Bronchial epithelial cell (primary cell): ENCODE measurements around the gene ETV3. TPM values are rescaled to one million over a fixed set of nuclear protein-coding genes. Genes with fewer than 3 reads are reported as not detected.

Experiments used
- DNase-seq: peaks from one replicate; pipeline ENCODE4 v3.0.0-alpha.2; 2010; ENCODE audit warnings: low read depth
- FAIRE-seq: peaks from 2 replicates; lab custom pipeline; 2011; peaks lifted over from hg19 to GRCh38; lab: Jason Lieb, UNC
- H3K27me3 ChIP-seq: 2 replicates; pipeline ENCODE4 v1.5.1; 2011; ENCODE audit warnings: low read length; ENCODE audit not compliant: control insufficient read depth, insufficient read depth
- H3K36me3 ChIP-seq: 2 replicates; pipeline ENCODE4 v1.5.1; 2011; ENCODE audit warnings: low read length; ENCODE audit not compliant: control insufficient read depth, insufficient read depth
- H3K4me3 ChIP-seq: 2 replicates; pipeline ENCODE4 v1.5.1; 2011; ENCODE audit warnings: mild to moderate bottlenecking, low read depth, low read length, control low read depth
- total RNA-seq: library from RNA; depleted of rRNA; stranded (reverse); fragments of >200 nt; gene quantifications from 2 replicates; pipeline ENCODE4 v1.2.1, GENCODE V29; 2014
- TF ChIP-seq, protein P1 (sequence below): IDR thresholded peaks from 2 replicates; pipeline ENCODE4 v1.5.1; 2011; ENCODE audit warnings: mild to moderate bottlenecking, moderate library complexity, low read length, control low read depth, inconsistent platforms; ENCODE audit not compliant: insufficient read depth, severe bottlenecking

ETV3 gene
- total RNA-seq, 1 donor from 2014 or later: 17.1 TPM

DNA sequence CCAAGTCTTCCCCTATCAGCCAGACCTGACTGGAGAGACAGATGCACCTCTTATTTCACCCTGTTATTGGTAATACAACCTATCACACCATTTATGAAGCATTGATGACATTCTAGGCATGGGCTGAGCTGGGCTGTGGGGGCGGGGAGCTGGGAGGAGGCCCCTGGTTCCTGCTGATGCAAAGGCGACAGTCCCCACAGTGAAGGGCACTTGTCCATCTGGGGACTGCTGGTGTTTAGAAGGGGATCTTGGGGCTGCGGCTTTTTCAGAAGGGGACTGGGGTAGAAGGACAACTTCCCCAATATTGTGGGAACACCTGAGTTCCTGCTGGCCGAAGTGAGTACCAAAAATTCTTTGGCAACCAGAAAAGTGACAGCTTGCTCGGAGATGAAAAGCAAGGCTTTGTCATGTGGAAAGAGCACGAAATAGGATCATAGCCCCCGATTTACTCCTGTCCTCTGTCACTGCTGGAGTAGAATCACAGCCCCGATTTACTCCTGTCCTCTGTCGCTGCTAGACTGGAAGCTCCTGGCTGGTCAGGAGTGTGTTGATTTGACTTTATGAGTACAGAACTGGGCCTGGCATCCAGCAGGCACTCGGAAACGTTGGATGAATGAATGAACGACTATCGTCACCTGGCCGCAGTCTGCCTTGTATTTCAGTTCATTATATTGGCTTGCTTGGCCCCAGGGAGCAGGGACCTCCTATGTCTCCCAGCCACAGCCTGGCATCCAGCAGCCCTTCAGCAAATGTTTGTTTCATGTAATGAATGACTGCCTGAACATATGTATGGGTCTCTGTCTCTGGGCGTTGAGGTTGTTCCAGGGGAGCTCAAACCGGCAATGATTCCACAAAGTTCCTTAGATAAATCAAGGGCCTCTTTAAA, 22.1 kb downstream of the ETV3 start:
- Histone ChIP-seq H3K4me3 (no peak overlapping the region), H3K27me3 (peaks cover 8% of the 10 kb centered on the region), H3K36me3 (no peaks in the 10 kb centered on the region)
- FAIRE-seq (no peak), DNase-seq (no peak)
- TF ChIP-seq, protein P1, sequence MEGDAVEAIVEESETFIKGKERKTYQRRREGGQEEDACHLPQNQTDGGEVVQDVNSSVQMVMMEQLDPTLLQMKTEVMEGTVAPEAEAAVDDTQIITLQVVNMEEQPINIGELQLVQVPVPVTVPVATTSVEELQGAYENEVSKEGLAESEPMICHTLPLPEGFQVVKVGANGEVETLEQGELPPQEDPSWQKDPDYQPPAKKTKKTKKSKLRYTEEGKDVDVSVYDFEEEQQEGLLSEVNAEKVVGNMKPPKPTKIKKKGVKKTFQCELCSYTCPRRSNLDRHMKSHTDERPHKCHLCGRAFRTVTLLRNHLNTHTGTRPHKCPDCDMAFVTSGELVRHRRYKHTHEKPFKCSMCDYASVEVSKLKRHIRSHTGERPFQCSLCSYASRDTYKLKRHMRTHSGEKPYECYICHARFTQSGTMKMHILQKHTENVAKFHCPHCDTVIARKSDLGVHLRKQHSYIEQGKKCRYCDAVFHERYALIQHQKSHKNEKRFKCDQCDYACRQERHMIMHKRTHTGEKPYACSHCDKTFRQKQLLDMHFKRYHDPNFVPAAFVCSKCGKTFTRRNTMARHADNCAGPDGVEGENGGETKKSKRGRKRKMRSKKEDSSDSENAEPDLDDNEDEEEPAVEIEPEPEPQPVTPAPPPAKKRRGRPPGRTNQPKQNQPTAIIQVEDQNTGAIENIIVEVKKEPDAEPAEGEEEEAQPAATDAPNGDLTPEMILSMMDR: no peak

DNA sequence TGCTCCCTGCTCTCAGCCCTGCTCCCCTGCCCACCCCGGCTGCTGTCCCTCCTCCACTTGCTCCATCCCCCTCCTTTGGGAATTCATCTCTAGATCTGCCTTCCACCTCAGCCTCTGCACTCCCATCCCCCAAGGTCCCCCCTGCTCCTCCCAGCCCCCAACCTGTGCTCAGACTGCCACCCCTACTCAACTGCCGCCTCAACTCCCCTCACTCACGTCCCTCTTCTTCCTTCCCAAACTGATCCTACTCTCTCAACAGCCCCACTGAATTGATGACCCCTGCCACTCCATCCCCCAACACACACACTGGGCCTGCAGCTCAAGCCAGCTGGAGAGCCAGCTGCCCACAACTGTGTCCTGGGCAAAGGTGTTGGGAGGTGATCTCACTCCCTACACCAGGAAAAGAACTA, 22.8 kb downstream of the ETV3 start:
- FAIRE-seq (no peak), DNase-seq (no peak)
- Histone ChIP-seq H3K27me3 (peaks cover 8% of the 10 kb centered on the region), H3K36me3 (no peaks in the 10 kb centered on the region), H3K4me3 (no peak overlapping the region)
- TF ChIP-seq, protein P1: no peak

DNA sequence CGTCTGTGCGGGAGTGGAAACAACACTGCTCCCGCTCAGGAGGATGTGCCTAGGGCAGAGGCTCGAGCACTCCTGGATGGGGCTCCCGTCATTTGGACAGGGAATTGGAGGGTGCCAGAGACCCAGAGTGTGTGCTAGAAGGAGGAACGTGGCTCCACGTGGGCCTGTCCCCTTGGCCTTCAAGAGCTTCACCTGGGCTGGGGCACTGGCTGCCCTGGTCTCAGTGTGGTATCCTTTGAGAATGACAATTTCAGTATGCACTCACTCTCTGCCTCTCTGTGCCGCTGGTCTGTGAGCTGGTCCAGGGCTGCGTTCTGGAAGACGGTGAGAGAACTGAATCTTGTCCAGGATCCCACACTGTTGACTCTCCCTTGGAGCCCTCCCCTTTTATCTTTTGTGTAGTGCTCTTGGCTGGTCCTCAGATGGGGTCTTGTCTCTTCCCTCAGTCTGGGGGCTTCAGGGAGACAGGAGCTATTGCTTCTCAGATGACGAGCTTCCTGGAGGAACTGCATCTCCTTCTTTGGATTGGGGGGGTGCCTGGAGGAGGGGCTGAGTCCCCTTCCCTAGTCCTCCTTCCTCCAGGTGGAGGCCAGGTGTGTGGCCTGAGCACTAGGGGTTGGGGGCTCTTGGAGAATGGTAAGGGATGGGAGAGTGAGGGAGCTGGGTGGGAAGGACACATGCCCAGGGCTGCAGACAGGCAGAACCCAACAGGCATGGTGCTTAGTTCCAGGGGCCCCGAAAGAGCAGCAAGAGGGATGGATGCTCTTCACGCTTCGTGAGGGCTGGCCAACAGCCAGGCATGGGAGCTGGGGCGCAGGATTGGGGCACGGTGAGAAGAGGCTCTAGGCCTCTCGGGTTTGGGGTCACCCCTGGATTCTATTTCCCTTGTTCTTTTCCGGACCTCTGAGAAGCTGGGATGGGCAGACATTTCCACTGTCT, 23.7 kb downstream of the ETV3 start:
- TF ChIP-seq, protein P1: no peak
- Histone ChIP-seq H3K36me3 (no peaks in the 10 kb centered on the region), H3K27me3 (peaks cover 8% of the 10 kb centered on the region), H3K4me3 (no peak overlapping the region)
- DNase-seq: no peak
- FAIRE-seq: no peak

DNA sequence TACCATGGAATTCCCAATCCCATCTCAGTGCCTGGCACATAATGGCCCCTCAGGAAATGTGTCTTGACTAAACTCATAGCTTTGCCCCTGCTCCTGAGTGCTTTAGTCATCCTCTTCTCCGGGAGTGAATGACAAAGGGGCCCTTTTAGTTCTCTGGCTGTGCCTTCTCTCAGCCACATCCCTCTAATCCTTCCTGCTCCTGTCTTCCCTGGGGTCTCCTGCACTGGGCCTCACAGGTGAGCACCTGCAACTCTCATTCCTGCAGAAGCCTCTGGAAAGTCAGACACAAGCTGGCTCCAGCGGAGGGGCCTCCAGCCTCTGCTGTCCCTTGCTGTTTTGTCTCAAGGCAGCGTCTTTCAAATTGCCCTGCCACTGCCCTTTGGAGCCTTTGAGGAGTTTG, 24.6 kb downstream of the ETV3 start:
- peaks cover 10% of the 10 kb centered on the region for H3K27me3 ChIP-seq
- DNase-seq (no peak), FAIRE-seq (no peak)
- H3K36me3 ChIP-seq: no peaks in the 10 kb centered on the region
- no peak overlapping the region for H3K4me3 ChIP-seq
- TF ChIP-seq, protein P1: no peak

DNA sequence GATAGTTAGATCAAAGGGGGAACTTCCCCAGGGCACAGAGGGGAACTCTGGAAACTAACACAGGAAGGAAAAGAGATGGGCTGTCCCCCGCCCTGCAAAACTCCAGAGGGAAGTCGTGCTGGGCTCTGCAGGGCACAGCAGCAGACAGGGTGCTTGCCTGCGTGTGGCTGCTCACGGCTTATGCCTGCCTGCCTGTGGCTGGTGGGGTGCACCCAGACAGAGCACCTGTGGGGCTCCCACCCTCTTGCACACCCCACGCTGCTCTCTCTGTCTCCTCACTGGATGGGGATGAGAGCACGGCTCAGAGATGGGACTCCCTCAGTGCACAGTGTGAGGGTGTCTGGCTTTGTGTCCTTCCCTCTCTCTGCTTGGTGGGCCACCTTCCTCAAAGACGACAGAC, 25.1 kb downstream of the ETV3 start:
- H3K4me3 ChIP-seq: no peak overlapping the region
- FAIRE-seq (no peak), DNase-seq (no peak)
- peaks cover 10% of the 10 kb centered on the region for H3K27me3 ChIP-seq
- H3K36me3 ChIP-seq: no peaks in the 10 kb centered on the region
- TF ChIP-seq, protein P1: no peak
